ENCODE results near the gene C1D. TPM values are rescaled to one million over a fixed set of nuclear protein-coding genes. Genes with fewer than 3 reads are reported as not detected.

The C1D gene
- total and polyA plus RNA-seq, 2 of the 4 experiments (the other 2 are of a cell fraction) = 2.7 to 14.3 TPM

GRCh38 chr2:68091439-68092034, 28.7 kb upstream of the C1D start:
- H4K8ac ChIP-seq (ENCODE audit: low read depth in 2 of 2, low read length in 2 of 2) = no peak overlapping the region
- TF ChIP-seq RCOR1 (IDR thresholded peaks at IDR 0.05; ENCODE audit: insufficient replicate concordance, low read length) (no peak), POLR2A (IDR thresholded peaks at IDR 0.05; ENCODE audit: low read depth, low read length) (no peak), MXI1 (IDR thresholded peaks at IDR 0.05; ENCODE audit: borderline replicate concordance, low read depth, low read length) (no peak), CEBPB (IDR thresholded peaks at IDR 0.05; ENCODE audit: low read depth, low read length) (no peak), ELK1 (IDR thresholded peaks at IDR 0.05; ENCODE audit: borderline replicate concordance, low read depth, low read length) (no peak), CTCF (conservative IDR thresholded peaks at IDR 0.05; ENCODE audit: low read depth, low read length) (no peak), SMC3 (IDR thresholded peaks at IDR 0.05; ENCODE audit: low read depth, low read length) (no peak), RFX5 (IDR thresholded peaks at IDR 0.05; ENCODE audit: low read depth, low read length) (no peak), BHLHE40 (IDR thresholded peaks at IDR 0.05; ENCODE audit: low read depth, low read length) (no peak), USF2 (IDR thresholded peaks at IDR 0.05; ENCODE audit: low read depth, low read length) (no peak), MAFK (IDR thresholded peaks at IDR 0.05; ENCODE audit: low read depth, low read length) (no peak), CHD1 (IDR thresholded peaks at IDR 0.05; ENCODE audit: low read depth, low read length) (no peak), NFE2L2 (IDR thresholded peaks at IDR 0.05; ENCODE audit: low read depth, low read length) (no peak), MAZ (IDR thresholded peaks at IDR 0.05; ENCODE audit: borderline replicate concordance, low read depth, low read length) (no peak), FOS (IDR thresholded peaks at IDR 0.05; ENCODE audit: low read depth, low read length) (no peak), RAD21 (IDR thresholded peaks at IDR 0.05; ENCODE audit: low read length) (no peak)
- H3K4me2 ChIP-seq (ENCODE audit: low read depth, low read length) = no peak overlapping the region
- WGBS, 2 experiments (ENCODE audit: extremely low coverage in 2 of 2, insufficient read length in 1 of 2) = 38% methylated on average over 1 of the region's 2 CpGs; no CpG with 5 or more reads in 1 of the 2 experiments
- H4K20me1 ChIP-seq (ENCODE audit: insufficient read depth, low read length) = no peaks in the 10 kb centered on the region
- H3K79me1 ChIP-seq (ENCODE audit: low read depth in 1 of 2, low read length in 2 of 2) = no peaks in the 10 kb centered on the region
- in situ Hi-C loops (cut with MboI; ENCODE audit: low sequenced_read_pairs) = no loop called here
- no peak overlapping the region for H2AK5ac ChIP-seq (ENCODE audit: low read depth, low read length)
- H4K5ac ChIP-seq (ENCODE audit: low read depth, low read length) = no peak overlapping the region
- no TSS peak for BruUV-seq (replicated peaks)
- H3K4me1 ChIP-seq (ENCODE audit: control insufficient read depth, insufficient read depth, low read length) = peaks cover 2% of the 10 kb centered on the region; the same call in 1 of the 2 replicates
- H3K9me1 ChIP-seq (ENCODE audit: insufficient read depth, low read length) = no peaks in the 10 kb centered on the region
- H2BK20ac ChIP-seq (ENCODE audit: low read depth, low read length) = no peak overlapping the region
- H2BK15ac ChIP-seq (ENCODE audit: low read depth, low read length) = no peak overlapping the region
- ATAC-seq (ENCODE audit: low read depth) = peak; percentile 56
- no peak overlapping the region for H2BK120ac ChIP-seq (ENCODE audit: low read depth, low read length)
- H3K18ac ChIP-seq (ENCODE audit: low read depth, low read length) = no peak overlapping the region
- H4K91ac ChIP-seq (ENCODE audit: insufficient read depth, low read depth, low read length) = no peak overlapping the region
- H3K9me3 ChIP-seq (ENCODE audit: control insufficient read depth, insufficient read depth, low read length) = no peaks in the 10 kb centered on the region
- no peak overlapping the region for H3K23ac ChIP-seq (ENCODE audit: low read depth, low read length)
- ChIA-PET CTCF (no interaction called here), POLR2A (ENCODE audit: unreplicated experiment) (no interaction called here)
- intact Hi-C loops (cut with micrococcal nuclease) = no loop called here
- H3K36me3 ChIP-seq (ENCODE audit: control insufficient read depth, insufficient read depth, low read length) = no peaks in the 10 kb centered on the region
- no peak overlapping the region for H3K14ac ChIP-seq (replicated peaks; ENCODE audit: low read depth, low read length)
- H3K56ac ChIP-seq (ENCODE audit: extremely low read depth, insufficient read depth, low read length) = no peak overlapping the region
- H3K27ac ChIP-seq (ENCODE audit: insufficient read depth, low read length) = no peak overlapping the region
- H3K9ac ChIP-seq (ENCODE audit: low read depth, low read length) = no peak overlapping the region
- H2BK5ac ChIP-seq (ENCODE audit: low read depth, low read length, poor library complexity, severe bottlenecking) = no peak overlapping the region
- no peak for DNase-seq
- no peak overlapping the region for H2AK9ac ChIP-seq (replicated peaks; ENCODE audit: low read depth, low read length, poor library complexity)
- H3K27me3 ChIP-seq (ENCODE audit: control insufficient read depth, insufficient read depth, low read length) = peaks cover 19% of the 10 kb centered on the region
- H3K4me3 ChIP-seq (ENCODE audit: insufficient read depth, low read depth, low read length) = no peak overlapping the region
- no peak overlapping the region for H2AFZ ChIP-seq (replicated peaks; ENCODE audit: low read length, poor library complexity)
- H3K4ac ChIP-seq (ENCODE audit: low read depth, low read length) = no peak overlapping the region
- dilution Hi-C loops (cut with HindIII; ENCODE audit: low sequenced_read_pairs, unreplicated experiment) = no loop called here
